Measurements from ENCODE around the gene NINJ2.

DNA sequence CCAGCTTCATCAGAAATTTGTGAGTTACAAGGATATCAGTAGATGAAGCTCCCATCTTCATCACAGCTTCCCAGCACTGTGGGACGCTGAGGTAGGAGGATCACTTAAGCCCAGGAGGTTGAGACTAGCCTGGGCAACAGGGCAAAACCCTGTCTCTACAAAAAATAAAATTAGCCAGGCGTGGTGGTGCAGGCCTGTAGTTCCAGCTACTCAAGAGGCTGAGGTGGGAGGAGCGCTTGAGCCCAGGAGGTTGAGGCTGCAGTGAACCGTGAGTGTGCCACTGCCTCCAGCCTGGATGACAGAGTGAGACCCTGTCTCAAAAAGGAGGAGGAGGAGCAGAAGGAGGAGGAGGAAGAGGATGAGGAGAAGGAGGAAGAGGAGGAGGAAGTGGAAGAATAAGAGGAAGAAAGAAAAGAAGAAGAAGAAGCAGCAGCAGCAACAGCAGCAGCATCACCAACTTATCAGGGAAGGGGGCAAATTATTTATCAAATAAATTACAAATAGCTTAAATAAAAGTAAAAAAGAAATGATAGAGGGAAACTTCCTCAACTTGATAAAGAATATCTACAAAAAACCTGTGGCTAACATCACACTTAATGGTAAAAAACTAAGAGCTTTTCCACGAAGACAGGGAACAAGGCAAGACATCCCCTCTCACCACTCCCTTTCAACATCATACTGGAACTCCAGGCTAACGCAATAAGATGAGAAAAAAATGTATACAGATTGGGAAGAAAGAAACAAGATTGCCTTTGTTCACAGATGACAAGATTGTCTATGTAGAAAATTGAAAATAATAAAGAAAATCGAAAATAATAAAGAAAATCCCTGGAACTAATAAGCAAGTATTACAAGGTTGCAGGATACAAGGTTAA lies 69.6 kb downstream of the NINJ2 start:
- TF ChIP-seq, protein P1, sequence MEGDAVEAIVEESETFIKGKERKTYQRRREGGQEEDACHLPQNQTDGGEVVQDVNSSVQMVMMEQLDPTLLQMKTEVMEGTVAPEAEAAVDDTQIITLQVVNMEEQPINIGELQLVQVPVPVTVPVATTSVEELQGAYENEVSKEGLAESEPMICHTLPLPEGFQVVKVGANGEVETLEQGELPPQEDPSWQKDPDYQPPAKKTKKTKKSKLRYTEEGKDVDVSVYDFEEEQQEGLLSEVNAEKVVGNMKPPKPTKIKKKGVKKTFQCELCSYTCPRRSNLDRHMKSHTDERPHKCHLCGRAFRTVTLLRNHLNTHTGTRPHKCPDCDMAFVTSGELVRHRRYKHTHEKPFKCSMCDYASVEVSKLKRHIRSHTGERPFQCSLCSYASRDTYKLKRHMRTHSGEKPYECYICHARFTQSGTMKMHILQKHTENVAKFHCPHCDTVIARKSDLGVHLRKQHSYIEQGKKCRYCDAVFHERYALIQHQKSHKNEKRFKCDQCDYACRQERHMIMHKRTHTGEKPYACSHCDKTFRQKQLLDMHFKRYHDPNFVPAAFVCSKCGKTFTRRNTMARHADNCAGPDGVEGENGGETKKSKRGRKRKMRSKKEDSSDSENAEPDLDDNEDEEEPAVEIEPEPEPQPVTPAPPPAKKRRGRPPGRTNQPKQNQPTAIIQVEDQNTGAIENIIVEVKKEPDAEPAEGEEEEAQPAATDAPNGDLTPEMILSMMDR (IDR thresholded peaks at IDR 0.05), result no peak
- no peak for TF ChIP-seq SIN3A (IDR thresholded peaks at IDR 0.05; ENCODE audit: borderline replicate concordance, low read depth, low read length)
- TF ChIP-seq GABPA (IDR thresholded peaks at IDR 0.05; ENCODE audit: low read depth), result no peak
- TF ChIP-seq JUND (IDR thresholded peaks at IDR 0.05), result no peak
- no peak for TF ChIP-seq RCOR1 (IDR thresholded peaks at IDR 0.05; ENCODE audit: low read length)
- TF ChIP-seq, protein P2, sequence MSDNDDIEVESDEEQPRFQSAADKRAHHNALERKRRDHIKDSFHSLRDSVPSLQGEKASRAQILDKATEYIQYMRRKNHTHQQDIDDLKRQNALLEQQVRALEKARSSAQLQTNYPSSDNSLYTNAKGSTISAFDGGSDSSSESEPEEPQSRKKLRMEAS (IDR thresholded peaks at IDR 0.05; ENCODE audit: low read depth), result no peak
- no peak for TF ChIP-seq POLR2AphosphoS5 (IDR thresholded peaks at IDR 0.05; ENCODE audit: low read depth, low read length)
- TF ChIP-seq, protein P3, sequence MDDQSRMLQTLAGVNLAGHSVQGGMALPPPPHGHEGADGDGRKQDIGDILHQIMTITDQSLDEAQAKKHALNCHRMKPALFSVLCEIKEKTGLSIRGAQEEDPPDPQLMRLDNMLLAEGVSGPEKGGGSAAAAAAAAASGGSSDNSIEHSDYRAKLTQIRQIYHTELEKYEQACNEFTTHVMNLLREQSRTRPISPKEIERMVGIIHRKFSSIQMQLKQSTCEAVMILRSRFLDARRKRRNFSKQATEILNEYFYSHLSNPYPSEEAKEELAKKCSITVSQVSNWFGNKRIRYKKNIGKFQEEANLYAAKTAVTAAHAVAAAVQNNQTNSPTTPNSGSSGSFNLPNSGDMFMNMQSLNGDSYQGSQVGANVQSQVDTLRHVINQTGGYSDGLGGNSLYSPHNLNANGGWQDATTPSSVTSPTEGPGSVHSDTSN (IDR thresholded peaks at IDR 0.05), result no peak
- TF ChIP-seq TAF1 (IDR thresholded peaks at IDR 0.05; ENCODE audit: borderline replicate concordance, low read depth, low read length), result no peak
- no peak for TF ChIP-seq SMC3 (IDR thresholded peaks at IDR 0.05; ENCODE audit: low read depth, low read length)
- TF ChIP-seq RFX5 (IDR thresholded peaks at IDR 0.05; ENCODE audit: low read length), result no peak
- TF ChIP-seq MEF2A (IDR thresholded peaks at IDR 0.05; ENCODE audit: borderline replicate concordance, low read depth), result no peak
- no peak for TF ChIP-seq EP300 (IDR thresholded peaks at IDR 0.05; ENCODE audit: borderline replicate concordance in 1 of 2, low read depth in 1 of 2, low read length in 1 of 2)
